ES-I3 (cell line): ENCODE measurements around the gene PTPRH.

Experiments
- H3K36me3 ChIP-seq: 2 replicates; pipeline ENCODE4 v1.6.1; 2013; ENCODE audit warnings: mild to moderate bottlenecking, low read length, control low read depth, moderate library complexity; ENCODE audit not compliant: insufficient read depth
- H3K4me1 ChIP-seq: 2 replicates; pipeline ENCODE4 v1.6.1; 2013; ENCODE audit warnings: mild to moderate bottlenecking, control low read depth, low read length; ENCODE audit not compliant: insufficient read depth
- H3K9ac ChIP-seq: 2 replicates; pipeline ENCODE4 v1.6.1; 2013; ENCODE audit warnings: low read depth, mild to moderate bottlenecking, low read length, moderate library complexity
- H3K9me3 ChIP-seq: 2 replicates; pipeline ENCODE4 v1.6.1; 2013; ENCODE audit warnings: mild to moderate bottlenecking, low read length, moderate library complexity; ENCODE audit not compliant: control insufficient read depth, insufficient read depth

PTPRH gene

GRCh38 chr19:55250262-55251036 lies 41.1 kb upstream of the PTPRH start:
- Histone ChIP-seq H3K9ac (no peak overlapping the region), H3K36me3 (peaks cover 3% of the 10 kb centered on the region; the same call in 1 of the 2 replicates), H3K9me3 (no peaks in the 10 kb centered on the region), H3K4me1 (peaks cover 24% of the 10 kb centered on the region)

DNA sequence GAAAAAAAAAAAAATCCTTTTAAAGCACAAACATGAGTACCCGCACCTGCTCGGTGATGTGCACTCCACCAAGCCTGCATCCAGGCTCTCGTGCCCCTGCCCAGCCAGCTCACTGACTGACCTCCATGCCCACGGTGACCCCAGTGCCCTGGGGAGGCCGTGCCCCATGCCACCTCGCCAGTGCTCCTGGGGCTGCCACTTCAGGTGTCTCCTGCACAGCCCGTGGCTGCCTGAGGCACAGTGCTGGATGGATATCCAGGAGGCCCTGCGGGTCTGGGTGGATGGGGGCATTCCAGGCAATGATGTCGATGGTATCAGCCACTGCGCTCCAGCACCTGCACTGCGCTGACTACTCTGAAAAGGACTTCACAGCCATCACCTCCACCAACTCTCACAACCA lies 40.5 kb upstream of the PTPRH start:
- Histone ChIP-seq H3K9me3 (no peaks in the 10 kb centered on the region), H3K9ac (no peak overlapping the region), H3K4me1 (peaks cover 18% of the 10 kb centered on the region), H3K36me3 (peaks cover 3% of the 10 kb centered on the region; the same call in 1 of the 2 replicates)

- peaks cover 8% of the 10 kb centered on the region for H3K4me1 ChIP-seq
- no peaks in the 10 kb centered on the region for H3K9me3 ChIP-seq
- peaks cover 3% of the 10 kb centered on the region; the same call in 1 of the 2 replicates for H3K36me3 ChIP-seq
- H3K9ac ChIP-seq = no peak overlapping the region
Observed at GRCh38 chr19:55248704-55249103, 39.4 kb upstream of the PTPRH start.

DNA sequence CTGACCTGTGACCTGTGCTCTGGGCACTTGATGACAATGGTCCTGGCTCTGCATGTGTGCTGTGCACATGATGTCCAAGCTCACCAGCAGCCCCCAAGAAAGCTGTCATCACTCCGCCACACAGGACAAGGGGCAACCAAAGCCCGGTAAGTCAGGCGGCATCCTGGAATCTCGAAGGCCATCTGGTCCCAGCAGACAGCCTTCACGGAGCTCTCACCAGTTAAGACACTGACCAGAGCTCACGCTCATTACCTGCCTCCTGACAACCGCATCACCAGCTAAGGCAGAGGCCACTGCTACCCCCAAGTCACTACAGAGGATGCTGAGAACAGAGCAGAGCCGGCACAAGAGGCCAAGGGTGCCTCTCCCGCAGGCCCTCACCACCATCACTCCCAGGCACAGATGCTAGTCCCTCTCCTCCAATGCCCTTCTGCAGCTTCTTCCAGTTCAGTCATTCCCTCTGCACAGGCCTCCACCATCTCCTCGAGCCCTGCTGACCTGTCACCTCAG lies 38.9 kb upstream of the PTPRH start:
- H3K36me3 ChIP-seq = peaks cover 3% of the 10 kb centered on the region; the same call in 1 of the 2 replicates

GRCh38 chr19:55247621-55248099 lies 38.4 kb upstream of the PTPRH start:
- Histone ChIP-seq H3K9me3 (no peaks in the 10 kb centered on the region), H3K4me1 (peaks cover 8% of the 10 kb centered on the region), H3K36me3 (peaks cover 4% of the 10 kb centered on the region; the same call in 1 of the 2 replicates), H3K9ac (no peak overlapping the region)

More for the DNA sequence above, 38.9 kb upstream of the PTPRH start:
- H3K9me3 ChIP-seq = no peaks in the 10 kb centered on the region
- no peak overlapping the region for H3K9ac ChIP-seq
- H3K4me1 ChIP-seq = peaks cover 8% of the 10 kb centered on the region

DNA sequence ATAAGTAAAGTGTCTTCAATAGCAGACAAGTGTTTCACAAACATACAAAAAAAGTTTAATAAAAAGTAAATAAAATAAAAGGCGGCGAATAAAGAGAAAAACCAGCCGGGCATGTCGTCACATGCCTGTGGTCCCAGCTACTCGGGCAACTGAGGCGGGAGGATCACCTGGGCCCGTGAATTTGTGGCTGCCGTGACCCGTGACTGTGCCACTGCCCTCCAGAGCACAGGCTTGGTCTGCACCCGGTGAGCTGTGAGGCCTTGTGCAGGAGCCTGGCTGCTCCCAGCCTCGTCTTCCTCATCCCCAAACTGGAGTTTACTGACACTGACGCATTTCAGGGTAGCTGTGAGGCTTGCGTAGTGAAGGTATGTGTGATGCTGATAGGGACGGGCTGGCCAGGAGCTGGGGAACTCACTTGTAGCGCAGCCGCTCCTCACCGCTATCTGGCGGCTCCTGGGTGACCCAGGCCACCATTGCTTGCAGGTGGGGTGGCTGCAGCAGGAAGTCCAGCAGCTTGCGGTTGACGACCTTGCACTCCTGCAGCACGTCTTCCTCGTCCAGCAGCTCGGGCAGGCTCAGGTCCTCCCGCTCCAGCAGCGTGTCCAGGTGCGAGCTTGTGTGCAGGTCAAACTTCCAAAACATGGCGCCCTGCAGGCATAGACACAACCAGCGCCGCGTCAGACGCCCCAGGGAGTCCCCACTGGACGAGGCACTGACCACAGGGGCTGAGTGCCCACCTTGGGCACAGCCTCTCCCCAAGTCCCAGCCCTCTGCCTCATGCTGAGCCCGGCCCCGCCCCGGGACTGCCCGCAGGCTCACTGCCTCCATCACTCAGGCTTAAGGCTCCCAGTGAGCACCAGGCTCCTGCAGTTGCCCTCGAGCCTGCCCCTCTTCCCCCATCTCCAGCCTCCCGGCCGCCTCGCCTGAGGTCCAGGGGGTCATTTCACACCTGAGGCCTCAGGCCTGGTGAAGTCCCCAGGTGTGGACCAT lies 37.5 kb upstream of the PTPRH start:
- Histone ChIP-seq H3K36me3 (peaks cover 6% of the 10 kb centered on the region; the same call in 1 of the 2 replicates), H3K9ac (no peak overlapping the region), H3K4me1 (peaks cover 6% of the 10 kb centered on the region), H3K9me3 (no peaks in the 10 kb centered on the region)

- no peaks in the 10 kb centered on the region for H3K4me1 ChIP-seq
- H3K9me3 ChIP-seq = no peaks in the 10 kb centered on the region
- no peak overlapping the region for H3K9ac ChIP-seq
- H3K36me3 ChIP-seq = peaks cover 6% of the 10 kb centered on the region; the same call in 1 of the 2 replicates
Observed at GRCh38 chr19:55245236-55245904, 36.1 kb upstream of the PTPRH start.

DNA sequence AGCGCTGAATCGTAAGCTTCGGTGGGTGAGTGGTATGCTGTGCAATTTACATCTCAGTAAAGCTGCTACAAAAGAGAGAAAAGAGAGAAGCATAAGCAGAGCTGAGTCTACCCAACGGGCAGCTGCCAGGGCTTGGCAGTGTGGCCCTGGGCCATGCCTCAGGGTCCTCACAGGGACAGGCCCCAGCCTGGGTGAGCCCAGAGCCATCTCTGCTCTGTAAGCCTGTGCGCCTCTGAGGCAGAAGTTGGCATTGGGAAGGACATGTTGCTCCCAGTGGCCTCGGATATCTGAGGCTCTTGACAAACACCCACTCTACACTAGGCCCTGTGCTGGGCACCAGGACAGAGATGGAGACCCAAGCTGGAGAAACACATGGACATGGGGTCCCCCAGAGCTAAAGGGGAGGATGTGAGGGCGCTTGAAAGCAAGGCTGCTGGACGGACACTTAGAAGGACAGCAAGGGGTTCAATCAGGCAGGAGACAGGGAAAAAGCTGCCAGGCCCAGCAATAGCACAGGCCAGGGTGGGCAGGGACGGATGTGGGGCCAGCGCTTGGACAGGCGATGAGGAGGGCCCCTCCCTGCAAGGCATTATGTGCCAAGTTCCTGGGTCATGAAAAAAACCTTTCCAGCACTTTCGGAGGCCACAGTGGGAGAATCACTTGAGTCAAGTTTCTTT lies 34.8 kb upstream of the PTPRH start:
- Histone ChIP-seq H3K36me3 (peaks cover 6% of the 10 kb centered on the region; the same call in 1 of the 2 replicates), H3K9me3 (no peaks in the 10 kb centered on the region), H3K9ac (no peak overlapping the region), H3K4me1 (no peaks in the 10 kb centered on the region)

DNA sequence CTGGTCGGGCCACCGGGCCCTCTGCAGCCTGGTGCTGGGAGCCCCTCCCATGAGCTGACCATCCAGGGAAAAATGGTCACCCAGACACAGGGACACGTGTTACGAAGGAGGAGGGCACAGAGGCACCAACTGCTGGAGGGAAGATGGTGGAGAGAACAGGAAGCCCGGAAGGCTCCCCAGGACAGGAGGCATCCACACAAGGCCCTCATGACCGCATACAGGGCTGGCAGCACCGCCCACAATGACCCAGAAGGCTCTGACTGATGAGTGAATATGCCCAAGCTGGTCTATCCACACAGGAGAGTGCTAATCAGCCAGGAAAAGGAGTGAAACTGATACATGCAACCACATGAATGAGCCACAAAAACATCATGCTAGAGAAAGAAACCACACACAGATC lies 33.2 kb upstream of the PTPRH start:
- H3K9me3 ChIP-seq = no peaks in the 10 kb centered on the region
- H3K9ac ChIP-seq = no peak overlapping the region
- H3K4me1 ChIP-seq = no peaks in the 10 kb centered on the region
- peaks cover 13% of the 10 kb centered on the region for H3K36me3 ChIP-seq

DNA sequence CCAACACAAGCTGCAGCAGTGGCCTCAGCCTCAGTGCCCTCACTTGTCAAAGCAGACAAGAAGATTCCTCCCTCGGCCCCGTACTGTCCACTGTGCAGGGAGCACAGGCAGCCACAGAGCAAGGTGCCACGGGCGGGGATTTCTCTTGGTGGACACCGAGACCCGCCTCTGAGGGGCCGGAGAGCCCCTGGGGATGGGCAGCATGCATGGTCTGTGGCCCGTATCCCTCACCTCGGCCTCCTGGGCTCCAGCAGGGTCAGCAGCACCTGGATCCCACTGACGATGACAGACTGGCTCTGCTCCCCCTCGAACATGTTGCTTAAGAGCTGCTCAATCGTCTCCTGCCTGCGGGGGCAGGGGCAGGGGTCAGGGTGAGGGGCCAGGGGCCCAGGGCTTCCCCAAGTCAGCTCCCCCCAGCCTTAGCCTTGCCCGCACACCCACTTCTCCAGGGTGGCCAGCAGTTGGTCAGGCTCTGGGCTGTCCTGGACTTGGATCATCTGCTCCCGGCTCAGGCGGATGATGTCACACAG lies 32.7 kb upstream of the PTPRH start:
- Histone ChIP-seq H3K36me3 (peaks cover 13% of the 10 kb centered on the region), H3K9ac (no peak overlapping the region), H3K4me1 (no peaks in the 10 kb centered on the region), H3K9me3 (no peaks in the 10 kb centered on the region)

DNA sequence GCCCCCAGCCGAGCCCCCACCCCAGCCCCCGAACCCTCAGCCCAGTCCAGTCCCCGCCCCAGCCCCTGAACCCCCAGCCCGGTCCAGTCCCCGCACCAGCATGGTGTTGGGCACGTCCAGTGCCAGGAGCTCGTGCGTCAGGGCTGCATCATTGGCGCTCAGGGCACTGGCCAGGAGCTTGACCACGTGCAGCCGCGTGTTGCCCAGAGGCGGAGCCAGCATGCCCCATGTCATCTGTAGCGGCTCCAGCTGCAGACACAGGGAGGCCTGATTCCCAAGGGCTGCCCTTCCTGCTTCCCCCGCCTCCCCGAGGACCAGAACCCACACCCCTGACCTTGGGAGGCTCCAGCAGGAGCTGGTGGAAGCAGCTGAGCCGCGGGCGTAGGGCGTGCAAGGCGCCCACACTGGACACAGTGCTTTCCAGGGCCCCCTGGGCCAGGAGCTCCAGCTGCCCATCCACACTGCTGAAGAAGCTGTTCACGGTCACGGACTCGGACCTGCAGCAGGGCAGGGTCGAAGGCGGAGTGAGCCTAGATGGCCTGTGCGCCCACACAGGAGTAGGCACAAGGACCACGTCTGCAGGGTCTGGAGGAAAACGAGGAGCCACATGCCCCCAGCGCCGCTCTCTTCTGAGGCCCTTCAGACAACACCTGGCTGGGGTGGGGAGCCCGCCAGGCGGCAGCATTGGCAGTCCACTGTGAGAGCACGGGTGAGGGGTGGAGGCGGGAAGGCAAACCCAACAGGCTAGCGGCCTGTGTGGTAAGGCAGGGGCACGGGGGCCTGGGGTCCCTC lies 32.0 kb upstream of the PTPRH start:
- H3K9ac ChIP-seq = no peak overlapping the region
- H3K9me3 ChIP-seq = no peaks in the 10 kb centered on the region
- no peaks in the 10 kb centered on the region for H3K4me1 ChIP-seq
- H3K36me3 ChIP-seq = peaks cover 12% of the 10 kb centered on the region

GRCh38 chr19:55240713-55241020 lies 31.4 kb upstream of the PTPRH start:
- H3K9me3 ChIP-seq = no peaks in the 10 kb centered on the region
- no peak overlapping the region for H3K9ac ChIP-seq
- peaks cover 9% of the 10 kb centered on the region for H3K36me3 ChIP-seq
- no peaks in the 10 kb centered on the region for H3K4me1 ChIP-seq

DNA sequence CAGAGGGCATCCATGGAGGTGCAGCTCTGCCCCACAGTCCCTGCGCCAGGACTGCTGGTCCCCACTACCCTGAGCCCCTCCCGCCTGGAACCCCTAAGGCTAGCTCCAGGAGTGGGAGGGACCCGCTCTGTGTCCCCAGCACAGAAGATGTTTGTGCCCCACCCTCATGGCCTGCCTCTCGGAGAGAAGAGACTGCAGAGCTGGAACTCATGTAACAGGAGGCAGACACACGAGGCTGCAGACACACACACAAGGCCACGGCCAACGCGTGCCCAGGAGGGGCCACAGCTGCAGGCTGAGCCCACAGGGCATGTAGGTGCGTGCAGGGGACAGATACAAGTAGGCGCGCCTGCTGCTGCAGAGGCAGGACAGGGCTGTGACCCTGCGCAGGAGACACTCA lies 29.7 kb upstream of the PTPRH start:
- Histone ChIP-seq H3K9me3 (no peaks in the 10 kb centered on the region), H3K9ac (no peak overlapping the region), H3K4me1 (no peaks in the 10 kb centered on the region), H3K36me3 (peaks cover 18% of the 10 kb centered on the region)
